ENCODE data around the gene CSRP1.

GRCh38 chr1:201540846-201541735, 34.2 kb upstream of the CSRP1 start:
- TF ChIP-seq CTCF (conservative IDR thresholded peaks at IDR 0.05; ENCODE audit: low read length) (no peak), EZH2phosphoT487 (IDR thresholded peaks at IDR 0.05; ENCODE audit: borderline replicate concordance, low read depth, low read length) (no peak)
